OCI-LY7 (cell line): ENCODE results near the gene OASL. TPM values are rescaled to one million over a fixed set of nuclear protein-coding genes. Genes with fewer than 3 reads are reported as not detected.

Source experiments
- BruUV-seq: library from RNA; stranded (reverse); fragments of 400-500 nt; replicated peaks from 2 replicates; lab custom pipeline; 2021; lab: Mats Ljungman, UMichigan
- CTCF ChIA-PET: fragments of 300-600 bp; sonication (Branson Sonifier 250); formaldehyde crosslinking; loops from one replicate; lab custom pipeline; 2022; ENCODE audit warnings: antibody characterized with exemption; ENCODE audit not compliant: unreplicated experiment; lab: Charles Lee
- POLR2A ChIA-PET: fragments of 300-600 bp; sonication (Branson Sonifier 250); formaldehyde crosslinking; loops from one replicate; lab custom pipeline; 2022; ENCODE audit warnings: antibody characterized with exemption; lab: Charles Lee
- DNase-seq: peaks from one replicate; pipeline ENCODE4 v3.0.0-alpha.2; 2015; ENCODE audit warnings: low spot score
- H2AFZ ChIP-seq: fragments of 200-600 bp; sonication (generic), shearing (Covaris generic); 2 replicates; pipeline ENCODE4 v1.6.1; 2014; ENCODE audit warnings: mild to moderate bottlenecking, antibody characterized with exemption, low read length, moderate library complexity
- H3K27ac ChIP-seq: fragments of 200-600 bp; sonication (generic); 2 replicates; pipeline ENCODE4 v1.5.1; 2014; ENCODE audit warnings: mixed run types, low read depth, mild to moderate bottlenecking, moderate library complexity, low read length, inconsistent platforms; ENCODE audit not compliant: poor library complexity, severe bottlenecking
- H3K36me3 ChIP-seq: fragments of 200-600 bp; sonication (generic); 2 replicates; pipeline ENCODE4 v1.6.1; 2014; ENCODE audit warnings: mild to moderate bottlenecking, antibody characterized with exemption, low read length, moderate library complexity, mixed read lengths; ENCODE audit not compliant: insufficient read depth
- H3K4me1 ChIP-seq: fragments of 200-600 bp; sonication (generic); 2 replicates; pipeline ENCODE4 v1.5.1; 2014; ENCODE audit warnings: mild to moderate bottlenecking, low read length; ENCODE audit not compliant: insufficient read depth, poor library complexity, severe bottlenecking
- H3K4me2 ChIP-seq: fragments of 200-600 bp; sonication (generic); 2 replicates; pipeline ENCODE4 v1.6.1; 2014; ENCODE audit warnings: mild to moderate bottlenecking, low read length
- H3K4me3 ChIP-seq: fragments of 200-600 bp; sonication (generic); 2 replicates; pipeline ENCODE4 v1.5.1; 2014; ENCODE audit warnings: mild to moderate bottlenecking, low read depth, low read length; ENCODE audit not compliant: poor library complexity, severe bottlenecking
- H3K79me2 ChIP-seq: fragments of 200-600 bp; sonication (generic); 2 replicates; pipeline ENCODE4 v1.6.1; 2016; ENCODE audit warnings: low read depth, mild to moderate bottlenecking, low read length, moderate library complexity, mixed read lengths; ENCODE audit not compliant: insufficient read depth
- H3K9me2 ChIP-seq: fragments of 200-600 bp; sonication (generic); 2 replicates; pipeline ENCODE4 v1.6.1; 2016; ENCODE audit warnings: mild to moderate bottlenecking, low read length, mixed read lengths; ENCODE audit not compliant: insufficient read depth
- H3K9me3 ChIP-seq: fragments of 200-600 bp; sonication (generic); 2 replicates; pipeline ENCODE4 v1.6.1; 2014; ENCODE audit warnings: mild to moderate bottlenecking, mixed run types, low read length, mixed read lengths
- H4K20me1 ChIP-seq: fragments of 200-600 bp; sonication (generic); 2 replicates; pipeline ENCODE4 v1.6.1; 2014; ENCODE audit warnings: mild to moderate bottlenecking, antibody characterized with exemption, low read length, moderate library complexity, mixed read lengths; ENCODE audit not compliant: insufficient read depth
- CTCF ChIP-seq: fragments of 200-600 bp; sonication (generic); conservative IDR thresholded peaks from 2 replicates; pipeline ENCODE4 v1.5.1; 2014; ENCODE audit warnings: mild to moderate bottlenecking, antibody characterized with exemption, low read length, moderate library complexity, mixed read lengths
- EZH2phosphoT487 ChIP-seq: fragments of 200-600 bp; sonication (generic); IDR thresholded peaks from 2 replicates; pipeline ENCODE4 v1.6.1; 2018; ENCODE audit warnings: low read depth, borderline replicate concordance, mild to moderate bottlenecking, mixed run types, antibody characterized with exemption, low read length, moderate library complexity, mixed read lengths
- intact Hi-C: fragments of 100-400 bp; cut with micrococcal nuclease; formaldehyde crosslinking; loops from one replicate; pipeline ENCODE4 v1.10.0; 2022; ENCODE audit not compliant: unreplicated experiment
- total RNA-seq, 2 experiments: library from RNA; depleted of rRNA in 1 of 2; stranded (reverse); fragments of >200 nt in 1 of 2; shearing (Covaris generic) in 1 of 2; gene quantifications; 2 replicates each; pipeline ENCODE4 v1.2.3, GENCODE V29; 2014 to 2022

OASL gene
- total RNA-seq, 2 experiments from 2014 or later: 0.09 to 0.25 TPM

DNA sequence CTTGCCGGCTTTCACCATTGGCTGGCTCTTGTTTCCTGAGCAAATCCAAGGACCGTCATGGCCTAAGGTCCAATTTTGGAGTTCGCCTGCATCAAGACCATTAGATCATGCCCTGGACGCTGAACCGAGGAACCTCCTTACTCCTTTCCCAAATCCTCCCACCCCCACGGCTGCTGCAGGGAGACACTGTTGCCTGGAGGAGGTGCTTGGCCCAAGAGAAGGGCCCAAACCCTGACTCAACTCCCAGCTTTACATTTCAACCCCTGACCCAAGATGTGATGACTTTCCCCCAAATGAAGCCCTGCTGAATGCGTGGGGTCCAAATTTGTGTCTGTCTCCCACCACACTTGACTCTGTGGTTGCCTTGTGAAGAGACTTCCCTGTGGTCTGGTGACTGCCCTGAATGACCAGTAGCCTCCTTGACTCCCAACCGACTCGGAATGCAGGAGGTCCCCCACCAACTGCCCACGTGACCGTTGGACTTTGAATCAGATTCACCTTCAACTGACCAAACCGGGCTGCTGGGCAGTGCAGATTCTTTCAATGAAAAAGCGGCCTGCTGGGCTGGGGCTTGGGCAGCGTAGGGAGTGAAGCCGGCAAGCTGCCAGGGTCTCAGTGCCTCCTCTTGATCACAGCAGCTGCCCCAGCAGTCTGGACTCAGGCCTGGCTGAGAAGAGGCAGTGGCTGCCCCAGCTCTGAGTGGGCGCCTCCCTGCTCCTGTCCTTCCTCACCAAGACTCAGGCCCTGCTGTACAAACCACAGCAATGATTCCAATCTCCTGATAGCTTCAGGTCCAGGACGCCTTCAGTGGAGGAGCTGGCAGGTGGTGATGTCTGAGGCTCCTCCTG lies 46.7 kb upstream of the OASL start:
- no peaks in the 10 kb centered on the region for H3K79me2 ChIP-seq
- H2AFZ ChIP-seq: no peak overlapping the region
- CTCF ChIA-PET: no interaction called here
- H4K20me1 ChIP-seq: no peaks in the 10 kb centered on the region
- POLR2A ChIA-PET: interaction anchor here (0.6 kb wide), 1 partner anchor 349 kb away, joined by 3 read pairs; no protein-coding TSS in a partner anchor
- intact Hi-C loops: no loop called here
- no peaks in the 10 kb centered on the region for H3K9me2 ChIP-seq
- BruUV-seq: no TSS peak
- no peaks in the 10 kb centered on the region for H3K9me3 ChIP-seq
- no peaks in the 10 kb centered on the region for H3K4me1 ChIP-seq
- DNase-seq: no peak
- no peak overlapping the region for H3K4me3 ChIP-seq
- TF ChIP-seq EZH2phosphoT487: no peak
- no peak for TF ChIP-seq CTCF
- no peak overlapping the region for H3K27ac ChIP-seq
- no peaks in the 10 kb centered on the region for H3K36me3 ChIP-seq
- no peak overlapping the region for H3K4me2 ChIP-seq

- ChIA-PET POLR2A (interaction anchor here (0.6 kb wide), 1 partner anchor 350 kb away, joined by 3 read pairs; no protein-coding TSS in a partner anchor), CTCF (no interaction called here)
- Histone ChIP-seq H3K4me1 (no peaks in the 10 kb centered on the region), H3K9me2 (no peaks in the 10 kb centered on the region), H3K36me3 (no peaks in the 10 kb centered on the region), H2AFZ (no peak overlapping the region), H4K20me1 (no peaks in the 10 kb centered on the region), H3K27ac (no peak overlapping the region), H3K4me3 (no peak overlapping the region), H3K4me2 (no peak overlapping the region), H3K9me3 (no peaks in the 10 kb centered on the region), H3K79me2 (no peaks in the 10 kb centered on the region)
- TF ChIP-seq CTCF (no peak), EZH2phosphoT487 (no peak)
- BruUV-seq: no TSS peak
- DNase-seq: no peak
- intact Hi-C loops: no loop called here
These were observed 46.0 kb upstream of the OASL start for GRCh38 chr12:121085069-121085468.

DNA sequence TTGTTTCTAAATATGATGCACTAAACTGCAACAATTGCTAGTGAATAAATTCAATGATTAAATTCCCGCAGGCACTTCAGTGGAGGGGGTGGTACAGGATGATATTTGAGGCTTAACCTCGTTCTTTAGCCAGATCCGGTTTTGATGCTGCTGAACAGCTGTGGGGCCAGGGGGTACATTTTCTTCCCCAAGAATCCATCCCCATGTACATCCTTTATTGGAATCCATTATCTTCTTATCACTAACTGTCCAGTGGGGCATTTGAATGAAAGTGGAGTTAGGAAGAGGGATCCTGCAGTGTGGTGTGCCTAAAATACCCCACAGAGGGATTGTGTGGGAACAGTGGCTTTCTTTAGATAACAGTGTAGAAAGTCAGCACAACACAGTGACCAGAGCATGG lies 45.2 kb upstream of the OASL start:
- Histone ChIP-seq H3K79me2 (no peaks in the 10 kb centered on the region), H3K4me3 (no peak overlapping the region), H3K4me1 (no peaks in the 10 kb centered on the region), H3K9me3 (no peaks in the 10 kb centered on the region), H4K20me1 (no peaks in the 10 kb centered on the region), H3K27ac (no peak overlapping the region), H2AFZ (no peak overlapping the region), H3K9me2 (no peaks in the 10 kb centered on the region), H3K4me2 (no peak overlapping the region), H3K36me3 (no peaks in the 10 kb centered on the region)
- CTCF ChIA-PET: no interaction called here
- DNase-seq: no peak
- BruUV-seq: no TSS peak
- intact Hi-C loops: no loop called here
- no peak for TF ChIP-seq CTCF
- TF ChIP-seq EZH2phosphoT487: no peak
- POLR2A ChIA-PET: no interaction called here
